NCI-H1417 treated with DMSO at 0.1 percent for 48 hours (cell line): ENCODE results near the gene STIM1.

Source experiments
- DNase-seq: peaks from one replicate; lab custom pipeline; 2025; lab: John Stamatoyannopoulos, UW

Gene STIM1

DNA sequence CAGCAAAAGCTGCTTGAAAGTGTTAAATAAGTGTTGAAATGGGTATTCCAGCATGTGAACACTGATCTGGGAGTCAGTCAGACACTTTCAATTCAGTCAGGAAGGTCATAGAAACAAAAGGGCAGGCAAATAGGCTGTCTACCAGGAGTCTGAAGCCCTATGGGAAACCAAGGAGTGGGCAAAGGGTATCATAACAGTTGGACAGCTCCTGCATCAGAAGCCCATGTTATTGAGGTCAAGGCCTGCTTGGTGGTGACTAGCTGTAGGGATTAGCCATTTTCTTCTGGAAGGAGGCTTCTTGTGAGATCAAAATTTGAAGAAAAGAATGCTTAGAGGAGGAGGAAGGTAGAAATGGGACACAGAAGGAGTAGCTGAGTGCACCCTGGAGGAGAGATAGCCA lies 97.3 kb downstream of the STIM1 start:
- no peak for DNase-seq

DNA sequence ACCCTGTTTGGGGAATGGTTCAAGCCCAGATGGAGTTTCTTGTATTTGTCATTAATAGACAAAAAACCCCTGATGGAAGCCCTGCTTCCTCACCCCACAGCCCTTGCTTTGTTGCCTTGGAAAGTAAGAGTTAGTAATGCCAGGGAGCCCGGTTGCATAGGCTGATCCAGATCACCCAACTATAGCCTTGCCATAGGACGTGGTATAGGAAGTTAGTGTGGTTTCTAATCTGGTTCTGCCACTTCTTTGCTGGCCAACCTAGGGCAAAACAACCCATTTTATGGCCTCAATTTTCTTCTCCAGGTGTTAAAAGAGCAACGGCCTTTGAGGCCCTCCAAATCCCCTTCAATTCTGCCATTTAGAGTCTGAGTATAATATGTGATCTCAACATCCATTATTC lies 97.9 kb downstream of the STIM1 start:
- DNase-seq = no peak

GRCh38 chr11:3954448-3955298 lies 99.2 kb downstream of the STIM1 start:
- no peak for DNase-seq

GRCh38 chr11:3955299-3955665 lies 99.8 kb downstream of the STIM1 start:
- DNase-seq = no peak

DNA sequence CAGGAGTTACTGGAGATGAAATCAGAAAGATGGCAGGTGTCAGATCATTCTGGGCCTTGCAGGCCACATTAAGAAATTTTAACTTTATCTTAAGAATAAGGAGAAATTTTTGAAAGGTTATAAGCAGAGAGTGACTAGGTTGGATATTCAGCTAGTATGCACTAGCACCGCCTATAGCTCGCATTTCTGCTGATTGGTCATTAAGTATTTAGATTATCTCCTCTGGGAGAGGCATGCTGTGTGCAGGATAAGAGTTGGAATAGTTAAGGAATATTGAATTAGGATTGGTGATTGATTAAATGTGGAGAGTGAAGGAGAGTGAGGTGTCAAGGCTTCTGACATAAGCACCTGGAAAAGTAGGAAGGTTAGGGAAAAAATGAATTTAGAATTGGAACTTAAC lies 100.6 kb downstream of the STIM1 start:
- DNase-seq = no peak

- DNase-seq = no peak
Observed at GRCh38 chr11:3956748-3957147, 101.3 kb downstream of the STIM1 start.

GRCh38 chr11:3957437-3957836 lies 102.0 kb downstream of the STIM1 start:
- no peak for DNase-seq

- DNase-seq = no peak
Observed at GRCh38 chr11:3958281-3958680, 102.8 kb downstream of the STIM1 start.

- no peak for DNase-seq
Observed at GRCh38 chr11:3959015-3959902, 103.8 kb downstream of the STIM1 start.

- no peak for DNase-seq
Observed at GRCh38 chr11:3959903-3960265, 104.4 kb downstream of the STIM1 start.

- DNase-seq = no peak
Observed at GRCh38 chr11:3962406-3962840, 107.0 kb downstream of the STIM1 start.

- DNase-seq = no peak
Observed at GRCh38 chr11:3964056-3964455, 108.6 kb downstream of the STIM1 start.

GRCh38 chr11:3964935-3965604 lies 109.6 kb downstream of the STIM1 start:
- no peak for DNase-seq

- DNase-seq = no peak
Observed at GRCh38 chr11:3967695-3968094, 112.2 kb downstream of the STIM1 start.

DNA sequence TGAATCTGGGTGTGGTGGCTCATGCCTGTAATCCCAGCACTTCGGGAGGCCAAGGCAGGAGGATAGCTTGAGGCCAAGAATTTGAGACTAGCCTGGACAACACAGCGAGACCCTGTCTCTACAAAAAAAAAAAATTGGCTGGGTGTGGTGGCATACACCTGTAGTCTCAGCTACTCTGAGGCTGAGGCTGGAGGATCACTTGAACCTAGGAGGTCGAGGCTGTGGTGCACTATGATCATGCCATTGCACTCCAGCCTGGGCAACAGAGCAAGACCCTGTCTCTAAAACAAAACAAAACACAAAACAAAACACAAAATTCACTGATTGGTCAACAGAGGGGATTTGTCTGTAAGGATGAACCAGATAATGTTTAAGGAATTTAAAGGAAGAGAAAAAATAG lies 113.7 kb downstream of the STIM1 start:
- DNase-seq = no peak

- no peak for DNase-seq
Observed at GRCh38 chr11:3969613-3970012, 114.1 kb downstream of the STIM1 start.

GRCh38 chr11:3970108-3970507 lies 114.6 kb downstream of the STIM1 start:
- no peak for DNase-seq

GRCh38 chr11:3971756-3972404 lies 116.4 kb downstream of the STIM1 start:
- DNase-seq = no peak

DNA sequence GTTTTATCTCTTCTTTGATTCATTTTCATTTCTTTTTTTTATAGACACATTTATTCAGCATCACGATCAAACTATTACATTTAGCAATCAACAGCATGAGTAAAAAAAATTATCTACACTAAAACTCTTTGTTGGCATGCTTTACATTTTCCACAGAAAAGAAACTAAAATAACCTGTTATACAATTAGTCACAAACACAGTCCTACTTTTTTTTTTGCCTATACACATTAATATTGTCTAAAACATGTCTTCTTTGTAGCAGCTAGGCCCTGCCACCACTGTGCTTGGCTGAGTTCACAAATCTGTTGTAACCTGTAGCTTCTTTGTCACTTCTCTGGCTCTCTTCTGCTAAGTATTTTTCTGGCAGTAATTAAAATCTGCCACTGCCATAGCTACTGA lies 117.0 kb downstream of the STIM1 start:
- DNase-seq = no peak

DNA sequence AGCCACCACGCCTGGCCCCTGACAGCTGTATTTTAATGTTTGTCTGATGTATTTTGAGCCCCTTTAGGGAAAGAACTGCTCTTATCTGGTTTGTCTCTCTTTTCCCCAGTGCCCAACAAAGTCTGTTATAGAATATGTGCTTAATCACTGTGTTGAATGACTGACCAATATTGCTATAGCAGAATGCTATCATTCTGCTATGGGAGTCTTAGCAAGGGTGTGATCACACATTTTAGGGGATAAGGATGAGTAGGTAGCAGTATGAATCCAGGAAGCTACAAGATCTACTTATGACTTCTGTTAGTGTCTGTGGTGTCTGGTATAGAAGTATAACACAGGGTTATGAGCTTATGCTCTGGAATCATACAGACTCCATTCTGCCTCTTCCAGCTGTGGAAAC lies 121.6 kb downstream of the STIM1 start:
- no peak for DNase-seq

- no peak for DNase-seq
Observed at GRCh38 chr11:3981084-3981633, 125.7 kb downstream of the STIM1 start.

DNA sequence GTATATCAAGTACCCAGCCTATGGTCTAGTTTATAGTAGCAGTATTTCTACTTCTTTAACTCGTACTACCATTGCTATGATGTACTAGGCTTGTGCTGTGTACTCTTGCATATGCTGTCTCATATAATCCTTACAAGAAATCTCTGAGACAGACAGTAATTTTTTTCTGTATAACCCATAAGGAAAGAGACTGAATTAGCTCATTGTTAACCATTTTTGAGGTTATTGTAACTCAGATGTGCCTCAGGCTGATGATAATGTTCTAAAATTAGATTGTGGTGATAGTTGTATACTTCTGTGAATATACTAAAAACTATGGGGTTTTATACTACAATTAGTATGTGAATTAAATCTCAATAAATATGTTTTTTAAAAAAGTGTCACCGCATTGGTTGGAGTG lies 127.0 kb downstream of the STIM1 start:
- no peak for DNase-seq
